GM12801 (cell line): ENCODE results near the gene SMIM44.

ENCODE experiments used
- TF ChIP-seq, protein P1 (sequence below): IDR thresholded peaks from one replicate; pipeline ENCODE4 v1.5.1; 2011; ENCODE audit warnings: control low read depth; ENCODE audit not compliant: insufficient read length; ENCODE audit errors: extremely low read depth

The SMIM44 gene

DNA sequence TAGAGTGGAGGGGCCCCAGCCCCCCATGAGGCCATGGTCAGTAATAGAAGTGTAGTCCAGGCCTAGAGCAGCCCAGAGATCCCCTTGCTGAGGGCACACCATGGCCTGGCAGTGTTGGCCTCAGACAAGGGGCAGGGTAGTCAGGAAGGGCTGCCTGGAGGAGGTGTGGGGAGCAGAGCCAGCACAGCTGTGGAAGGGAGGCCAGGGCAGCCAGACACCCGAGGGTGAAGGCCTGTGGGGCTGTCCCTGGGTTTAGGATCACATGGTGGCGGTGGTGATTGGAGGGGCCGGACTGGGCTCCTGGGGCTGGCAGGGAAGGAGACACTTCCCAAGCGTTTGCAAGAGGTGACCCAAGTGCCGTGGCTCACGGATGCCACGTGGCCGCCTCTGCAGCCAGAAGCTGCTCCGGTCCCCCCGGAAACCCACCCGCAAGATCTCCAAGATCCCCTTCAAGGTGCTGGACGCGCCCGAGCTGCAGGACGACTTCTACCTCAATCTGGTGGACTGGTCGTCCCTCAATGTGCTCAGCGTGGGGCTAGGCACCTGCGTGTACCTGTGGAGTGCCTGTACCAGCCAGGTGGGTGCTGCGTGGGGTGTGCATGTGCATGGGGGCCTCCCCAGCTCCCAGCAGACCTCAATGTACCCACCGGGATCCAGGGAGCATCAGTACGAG is 44.1 kb upstream of the SMIM44 start:
- TF ChIP-seq, protein P1, sequence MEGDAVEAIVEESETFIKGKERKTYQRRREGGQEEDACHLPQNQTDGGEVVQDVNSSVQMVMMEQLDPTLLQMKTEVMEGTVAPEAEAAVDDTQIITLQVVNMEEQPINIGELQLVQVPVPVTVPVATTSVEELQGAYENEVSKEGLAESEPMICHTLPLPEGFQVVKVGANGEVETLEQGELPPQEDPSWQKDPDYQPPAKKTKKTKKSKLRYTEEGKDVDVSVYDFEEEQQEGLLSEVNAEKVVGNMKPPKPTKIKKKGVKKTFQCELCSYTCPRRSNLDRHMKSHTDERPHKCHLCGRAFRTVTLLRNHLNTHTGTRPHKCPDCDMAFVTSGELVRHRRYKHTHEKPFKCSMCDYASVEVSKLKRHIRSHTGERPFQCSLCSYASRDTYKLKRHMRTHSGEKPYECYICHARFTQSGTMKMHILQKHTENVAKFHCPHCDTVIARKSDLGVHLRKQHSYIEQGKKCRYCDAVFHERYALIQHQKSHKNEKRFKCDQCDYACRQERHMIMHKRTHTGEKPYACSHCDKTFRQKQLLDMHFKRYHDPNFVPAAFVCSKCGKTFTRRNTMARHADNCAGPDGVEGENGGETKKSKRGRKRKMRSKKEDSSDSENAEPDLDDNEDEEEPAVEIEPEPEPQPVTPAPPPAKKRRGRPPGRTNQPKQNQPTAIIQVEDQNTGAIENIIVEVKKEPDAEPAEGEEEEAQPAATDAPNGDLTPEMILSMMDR = no peak

DNA sequence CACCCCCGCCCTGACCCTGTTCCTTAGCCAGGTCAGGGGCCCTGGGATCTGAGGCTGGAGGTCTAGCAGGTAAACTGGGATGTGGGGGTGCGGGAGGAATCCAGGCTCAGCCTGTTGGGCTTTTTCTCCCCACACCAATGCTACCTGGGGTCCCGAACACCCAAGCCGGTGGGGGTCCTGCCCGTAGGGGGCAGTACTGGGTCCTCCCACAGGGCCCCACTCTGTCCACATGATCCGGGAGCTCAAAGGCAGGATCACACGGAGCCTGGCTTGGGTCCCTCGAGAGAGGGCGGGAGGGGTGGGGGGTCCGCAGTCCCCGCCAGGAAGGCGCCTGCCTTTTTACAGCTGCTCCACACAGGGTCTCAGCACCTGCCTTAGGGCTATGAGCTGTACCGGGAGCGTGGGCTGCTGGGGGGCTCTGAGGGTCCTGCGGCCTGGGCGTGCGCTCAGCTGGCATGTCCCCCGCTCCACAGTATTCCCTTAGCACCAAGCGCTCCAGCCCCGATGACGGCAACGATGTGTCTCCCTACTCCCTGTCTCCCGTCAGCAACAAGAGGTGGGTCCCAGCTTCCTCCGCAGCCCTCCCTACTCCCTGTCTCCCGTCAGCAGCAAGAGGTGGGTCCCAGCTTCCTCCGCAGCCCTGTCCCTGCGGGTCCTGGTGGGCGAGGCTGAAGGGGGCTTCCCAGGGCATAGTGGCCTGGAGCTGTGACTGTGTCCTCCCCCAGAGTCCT is 43.4 kb upstream of the SMIM44 start:
- TF ChIP-seq, protein P1 = no peak

DNA sequence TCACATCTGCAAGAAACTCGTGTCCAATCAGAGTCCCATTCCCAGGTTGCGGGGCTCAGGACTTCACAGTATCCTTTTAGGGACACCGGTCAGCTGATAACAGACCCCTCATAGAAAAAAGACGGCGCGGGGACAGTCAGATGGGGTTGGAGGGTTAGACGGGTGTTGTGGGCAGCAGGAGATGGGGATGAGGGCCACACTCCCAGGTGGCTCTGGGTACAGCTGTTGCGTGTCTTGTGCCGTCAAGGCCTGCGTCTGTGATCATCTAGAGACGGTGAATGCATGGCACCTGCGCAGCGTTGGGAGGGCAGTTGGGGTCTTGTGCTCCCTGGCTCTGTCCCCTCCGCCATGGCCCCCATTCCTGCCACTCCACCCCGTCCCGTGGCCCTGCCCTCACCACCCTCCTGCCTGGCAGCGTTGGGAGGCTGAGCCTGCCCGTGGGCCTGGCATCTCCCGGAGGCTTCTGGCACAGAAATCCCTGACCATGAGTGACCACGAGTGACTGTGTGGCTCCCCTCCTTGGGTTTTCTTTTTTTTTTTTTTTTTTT is 41.7 kb upstream of the SMIM44 start:
- TF ChIP-seq, protein P1 = no peak

DNA sequence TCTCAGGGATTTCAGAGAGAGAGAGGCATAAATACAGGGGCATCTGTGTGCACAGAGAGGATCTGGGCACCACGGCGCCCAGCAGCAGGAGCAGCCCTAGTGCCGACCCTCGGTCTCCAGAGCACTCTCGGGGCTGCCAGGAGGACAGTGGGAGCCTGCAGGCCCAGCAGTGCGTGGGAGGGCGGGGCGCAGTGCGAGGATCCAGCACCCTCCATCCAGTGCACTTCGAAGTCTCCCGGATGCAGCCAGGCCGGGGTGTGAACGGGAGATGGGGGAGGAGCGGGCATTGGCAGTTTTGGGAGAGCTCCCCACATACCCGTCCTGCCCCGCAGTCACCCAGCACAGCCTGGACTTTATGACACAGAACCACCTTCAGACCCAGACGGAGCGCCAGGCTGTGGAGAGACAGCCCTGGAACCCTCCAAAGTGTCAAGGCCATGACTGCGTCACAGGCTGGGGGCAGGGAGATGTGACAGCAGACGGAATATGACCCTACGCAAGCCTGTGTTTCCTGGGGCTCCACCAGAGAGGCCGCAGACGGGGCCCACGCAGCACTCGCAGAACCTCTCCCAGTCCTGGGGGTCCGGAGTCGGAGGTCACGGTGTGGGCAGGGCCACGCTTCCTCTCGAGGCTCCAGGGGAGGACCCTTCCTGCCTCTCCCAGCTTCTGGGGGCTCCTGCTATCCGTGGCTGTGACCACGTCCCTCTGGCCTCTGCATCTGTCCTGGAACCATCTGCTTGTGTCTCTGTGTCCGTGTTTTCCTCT is 41.0 kb upstream of the SMIM44 start:
- TF ChIP-seq, protein P1 = no peak

DNA sequence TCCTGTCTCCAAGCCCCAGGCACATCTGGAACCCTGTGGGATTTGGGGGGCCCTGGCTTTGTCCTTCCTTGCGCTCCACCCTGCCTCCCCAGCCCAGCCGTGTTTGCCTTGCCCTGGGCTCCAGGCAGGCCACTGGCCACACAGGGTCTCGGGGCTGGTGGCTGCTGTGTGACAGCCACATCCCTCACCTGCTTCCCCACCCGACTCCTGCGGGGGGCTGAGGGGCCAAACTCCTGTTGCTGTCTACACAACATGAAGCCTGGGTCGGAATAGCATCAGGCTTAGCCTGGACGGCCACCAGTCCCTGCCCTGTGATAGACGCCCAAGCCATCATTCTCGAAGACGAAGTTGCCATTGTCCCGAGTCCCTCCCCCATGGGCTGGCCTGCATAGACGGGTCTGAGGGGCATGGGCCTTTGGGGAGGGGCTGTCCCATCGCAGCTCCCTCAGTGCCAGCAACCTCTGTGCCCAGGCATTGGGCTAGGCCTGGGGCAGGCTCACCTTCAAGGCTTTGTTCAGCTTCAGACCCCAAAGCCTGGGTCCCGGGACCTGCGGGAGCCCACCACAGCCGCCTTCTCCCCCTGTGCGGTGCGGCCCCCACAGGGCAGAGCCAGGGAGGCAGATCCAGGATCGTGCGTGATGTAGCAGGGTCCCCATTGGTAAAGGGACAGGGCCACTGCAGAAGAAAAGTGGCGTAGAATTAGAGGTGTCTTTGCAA is 40.3 kb upstream of the SMIM44 start:
- TF ChIP-seq, protein P1 = no peak

DNA sequence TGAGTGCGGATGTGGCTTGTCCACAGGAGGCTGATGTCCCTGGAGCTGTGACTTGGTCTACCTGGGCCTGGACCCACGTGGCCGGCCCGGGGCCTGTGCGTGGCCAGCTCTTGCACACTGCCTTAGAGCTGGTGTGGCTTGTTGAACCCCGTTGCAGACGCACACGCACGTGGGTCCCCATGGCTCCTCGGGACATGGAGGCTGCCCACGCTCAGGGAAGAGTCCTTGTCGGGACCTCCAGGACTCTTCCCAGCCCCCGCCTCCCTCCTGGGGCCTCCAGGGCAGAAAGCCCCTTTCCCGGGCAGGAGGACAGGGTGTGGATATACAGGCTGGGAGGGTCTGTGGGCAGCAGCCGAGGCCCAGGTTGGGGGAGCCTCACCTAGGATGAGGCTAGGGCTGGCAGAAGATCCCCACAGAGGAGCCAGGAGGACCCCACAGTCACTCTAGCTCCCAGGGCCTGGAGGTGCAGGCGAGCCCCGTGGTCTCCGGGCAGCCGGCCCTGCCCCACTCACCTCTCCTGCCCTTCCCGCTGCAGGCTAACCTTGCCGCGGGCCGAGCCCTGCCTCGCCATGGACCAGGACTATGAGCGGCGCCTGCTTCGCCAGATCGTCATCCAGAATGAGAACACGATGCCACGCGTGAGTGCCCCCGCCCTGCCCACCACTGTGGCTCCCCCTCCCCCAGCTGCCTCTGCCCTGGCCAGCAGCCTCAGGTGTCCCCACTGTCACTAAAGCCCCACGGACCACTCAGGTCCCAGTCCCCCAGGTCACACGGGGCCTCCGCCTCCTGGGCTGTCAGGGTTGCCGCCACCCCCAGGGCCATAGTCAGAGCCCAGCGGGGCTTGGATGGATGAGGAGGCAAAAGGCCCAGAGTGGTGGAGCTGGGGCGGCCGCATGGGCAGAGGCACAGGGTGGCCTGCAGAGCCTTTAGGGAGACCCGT is 39.5 kb upstream of the SMIM44 start:
- TF ChIP-seq, protein P1 = no peak
